OCI-LY7 (cell line): ENCODE data around the gene HTR7. TPM values are rescaled to one million over a fixed set of nuclear protein-coding genes. Genes with fewer than 3 reads are reported as not detected.

Experiments used
- BruUV-seq: library from RNA; stranded (reverse); fragments of 400-500 nt; replicated peaks from 2 replicates; lab custom pipeline; 2021; lab: Mats Ljungman, UMichigan
- CTCF ChIA-PET: fragments of 300-600 bp; sonication (Branson Sonifier 250); formaldehyde crosslinking; loops from one replicate; lab custom pipeline; 2022; ENCODE audit warnings: antibody characterized with exemption; ENCODE audit not compliant: unreplicated experiment; lab: Charles Lee
- POLR2A ChIA-PET: fragments of 300-600 bp; sonication (Branson Sonifier 250); formaldehyde crosslinking; loops from one replicate; lab custom pipeline; 2022; ENCODE audit warnings: antibody characterized with exemption; lab: Charles Lee
- DNase-seq: peaks from one replicate; pipeline ENCODE4 v3.0.0-alpha.2; 2015; ENCODE audit warnings: low spot score
- H2AFZ ChIP-seq: fragments of 200-600 bp; sonication (generic), shearing (Covaris generic); 2 replicates; pipeline ENCODE4 v1.6.1; 2014; ENCODE audit warnings: mild to moderate bottlenecking, antibody characterized with exemption, low read length, moderate library complexity
- H3K27ac ChIP-seq: fragments of 200-600 bp; sonication (generic); 2 replicates; pipeline ENCODE4 v1.5.1; 2014; ENCODE audit warnings: mixed run types, low read depth, mild to moderate bottlenecking, moderate library complexity, low read length, inconsistent platforms; ENCODE audit not compliant: poor library complexity, severe bottlenecking
- H3K36me3 ChIP-seq: fragments of 200-600 bp; sonication (generic); 2 replicates; pipeline ENCODE4 v1.6.1; 2014; ENCODE audit warnings: mild to moderate bottlenecking, antibody characterized with exemption, low read length, moderate library complexity, mixed read lengths; ENCODE audit not compliant: insufficient read depth
- H3K4me1 ChIP-seq: fragments of 200-600 bp; sonication (generic); 2 replicates; pipeline ENCODE4 v1.5.1; 2014; ENCODE audit warnings: mild to moderate bottlenecking, low read length; ENCODE audit not compliant: insufficient read depth, poor library complexity, severe bottlenecking
- H3K4me2 ChIP-seq: fragments of 200-600 bp; sonication (generic); 2 replicates; pipeline ENCODE4 v1.6.1; 2014; ENCODE audit warnings: mild to moderate bottlenecking, low read length
- H3K4me3 ChIP-seq: fragments of 200-600 bp; sonication (generic); 2 replicates; pipeline ENCODE4 v1.5.1; 2014; ENCODE audit warnings: mild to moderate bottlenecking, low read depth, low read length; ENCODE audit not compliant: poor library complexity, severe bottlenecking
- H3K79me2 ChIP-seq: fragments of 200-600 bp; sonication (generic); 2 replicates; pipeline ENCODE4 v1.6.1; 2016; ENCODE audit warnings: low read depth, mild to moderate bottlenecking, low read length, moderate library complexity, mixed read lengths; ENCODE audit not compliant: insufficient read depth
- H3K9me2 ChIP-seq: fragments of 200-600 bp; sonication (generic); 2 replicates; pipeline ENCODE4 v1.6.1; 2016; ENCODE audit warnings: mild to moderate bottlenecking, low read length, mixed read lengths; ENCODE audit not compliant: insufficient read depth
- H3K9me3 ChIP-seq: fragments of 200-600 bp; sonication (generic); 2 replicates; pipeline ENCODE4 v1.6.1; 2014; ENCODE audit warnings: mild to moderate bottlenecking, mixed run types, low read length, mixed read lengths
- H4K20me1 ChIP-seq: fragments of 200-600 bp; sonication (generic); 2 replicates; pipeline ENCODE4 v1.6.1; 2014; ENCODE audit warnings: mild to moderate bottlenecking, antibody characterized with exemption, low read length, moderate library complexity, mixed read lengths; ENCODE audit not compliant: insufficient read depth
- CTCF ChIP-seq: fragments of 200-600 bp; sonication (generic); conservative IDR thresholded peaks from 2 replicates; pipeline ENCODE4 v1.5.1; 2014; ENCODE audit warnings: mild to moderate bottlenecking, antibody characterized with exemption, low read length, moderate library complexity, mixed read lengths
- EZH2phosphoT487 ChIP-seq: fragments of 200-600 bp; sonication (generic); IDR thresholded peaks from 2 replicates; pipeline ENCODE4 v1.6.1; 2018; ENCODE audit warnings: low read depth, borderline replicate concordance, mild to moderate bottlenecking, mixed run types, antibody characterized with exemption, low read length, moderate library complexity, mixed read lengths
- intact Hi-C: fragments of 100-400 bp; cut with micrococcal nuclease; formaldehyde crosslinking; loops from one replicate; pipeline ENCODE4 v1.10.0; 2022; ENCODE audit not compliant: unreplicated experiment
- total RNA-seq, 2 experiments: library from RNA; depleted of rRNA in 1 of 2; stranded (reverse); fragments of >200 nt in 1 of 2; shearing (Covaris generic) in 1 of 2; gene quantifications; 2 replicates each; pipeline ENCODE4 v1.2.3, GENCODE V29; 2014 to 2022

HTR7 gene
- total RNA-seq, 2 experiments from 2014 or later, result 0.10 TPM; not detected in 1

- ChIA-PET CTCF (no interaction called here), POLR2A (interaction anchor here (0.9 kb wide), 1 partner anchor 27 kb away, joined by 3 read pairs; no protein-coding TSS in a partner anchor)
- no peak for DNase-seq
- H3K4me3 ChIP-seq, result no peak overlapping the region
- TF ChIP-seq CTCF (no peak), EZH2phosphoT487 (no peak)
- no peaks in the 10 kb centered on the region for H3K79me2 ChIP-seq
- peaks cover 96% of the 10 kb centered on the region for H3K36me3 ChIP-seq
- H3K4me2 ChIP-seq, result no peak overlapping the region
- H4K20me1 ChIP-seq, result no peaks in the 10 kb centered on the region
- no peaks in the 10 kb centered on the region for H3K4me1 ChIP-seq
- H3K9me3 ChIP-seq, result no peaks in the 10 kb centered on the region
- no TSS peak for BruUV-seq
- no peaks in the 10 kb centered on the region for H3K9me2 ChIP-seq
- no peak overlapping the region for H3K27ac ChIP-seq
- intact Hi-C loops, result no loop called here
- no peak overlapping the region for H2AFZ ChIP-seq
Measured at GRCh38 chr10:90890347-90890746, 32.5 kb upstream of the HTR7 start.

- H3K79me2 ChIP-seq, result no peaks in the 10 kb centered on the region
- intact Hi-C loops, result no loop called here
- DNase-seq, result no peak
- no peak overlapping the region for H3K4me3 ChIP-seq
- peaks cover 96% of the 10 kb centered on the region for H3K36me3 ChIP-seq
- H3K27ac ChIP-seq, result no peak overlapping the region
- no peaks in the 10 kb centered on the region for H3K9me3 ChIP-seq
- POLR2A ChIA-PET, result interaction anchor here (0.9 to 1.5 kb wide), 2 partner anchors 10 to 26 kb away, joined by 3 to 4 read pairs; no protein-coding TSS in a partner anchor
- no peaks in the 10 kb centered on the region for H4K20me1 ChIP-seq
- CTCF ChIA-PET, result interaction anchor here (0.5 kb wide), 1 partner anchor 87 kb away, joined by 3 read pairs; no protein-coding TSS in a partner anchor
- no peaks in the 10 kb centered on the region for H3K4me1 ChIP-seq
- H2AFZ ChIP-seq, result no peak overlapping the region
- no peaks in the 10 kb centered on the region for H3K9me2 ChIP-seq
- no peak for TF ChIP-seq CTCF
- no TSS peak for BruUV-seq
- no peak overlapping the region for H3K4me2 ChIP-seq
Measured at GRCh38 chr10:90889636-90890035, 31.8 kb upstream of the HTR7 start.

GRCh38 chr10:90888387-90888786 lies 30.5 kb upstream of the HTR7 start:
- DNase-seq, result no peak

More at GRCh38 chr10:90888387-90888786, 30.5 kb upstream of the HTR7 start:
- H3K27ac ChIP-seq, result no peak overlapping the region
- H3K9me2 ChIP-seq, result no peaks in the 10 kb centered on the region
- peaks cover 97% of the 10 kb centered on the region for H3K36me3 ChIP-seq
- no peaks in the 10 kb centered on the region for H3K4me1 ChIP-seq
- H3K79me2 ChIP-seq, result no peaks in the 10 kb centered on the region
- no peak overlapping the region for H3K4me2 ChIP-seq
- no peak overlapping the region for H3K4me3 ChIP-seq
- BruUV-seq, result no TSS peak
- intact Hi-C loops, result no loop called here
- CTCF ChIA-PET, result no interaction called here
- H2AFZ ChIP-seq, result no peak overlapping the region
- POLR2A ChIA-PET, result interaction anchor here (0.5 to 1.5 kb wide), 3 partner anchors 9 to 26 kb away, joined by 3 to 5 read pairs (median 4); no protein-coding TSS in a partner anchor
- H4K20me1 ChIP-seq, result no peaks in the 10 kb centered on the region
- TF ChIP-seq CTCF (no peak), EZH2phosphoT487 (no peak)
- H3K9me3 ChIP-seq, result no peaks in the 10 kb centered on the region
